ENCODE results near the gene SLC14A1. TPM values are rescaled to one million over a fixed set of nuclear protein-coding genes. Genes with fewer than 3 reads are reported as not detected.
A peak's percentile ranks its signal among the peaks of the same experiment; 100 is the strongest.

Gene SLC14A1
- total RNA-seq, 2 donors from 2014 or later, result 3.6 to 12.5 TPM

- Histone ChIP-seq H3K4me1 (no peaks in the 10 kb centered on the region), H3K4me3 (no peak overlapping the region), H3K9me3 (no peaks in the 10 kb centered on the region), H3K27ac (no peak overlapping the region), H3K27me3 (no peaks in the 10 kb centered on the region), H3K36me3 (replicated peaks in 1 of 2; ENCODE audit: insufficient read depth in 1 of 2, low read depth in 2 of 2) (no peaks in the 10 kb centered on the region)
- ATAC-seq (peak; percentile 86), DNase-seq (peak; percentile 73 to 83 (median 80))
- intact Hi-C loops (cut with DNase I), result loop anchor here (10.0 kb wide), 1 partner anchor 184 kb away; no protein-coding TSS in a partner anchor
- 8 to 9% methylated on average over 12 of the region's 12 CpGs for WGBS, 2 donors
- TF ChIP-seq CTCF (IDR thresholded peaks at IDR 0.05) (peak; percentile 51 to 85 (median 79)), POLR2A (IDR thresholded peaks at IDR 0.05) (no peak)
Measured at GRCh38 chr18:45690975-45691815, 32.8 kb upstream of the SLC14A1 start.

GRCh38 chr18:45691816-45692179 is 32.2 kb upstream of the SLC14A1 start:
- 46 to 64% methylated on average over 7 of the region's 7 CpGs for WGBS, 2 donors
- no peak for TF ChIP-seq POLR2A (IDR thresholded peaks at IDR 0.05)
- no peak for TF ChIP-seq CTCF (IDR thresholded peaks at IDR 0.05)
- no peaks in the 10 kb centered on the region for H3K9me3 ChIP-seq
- ATAC-seq (no peak), DNase-seq (no peak)
- H3K27ac ChIP-seq, result no peak overlapping the region
- no peaks in the 10 kb centered on the region for H3K4me1 ChIP-seq
- H3K4me3 ChIP-seq, result no peak overlapping the region
- intact Hi-C loops (cut with DNase I), result loop anchor here (10.0 kb wide), 1 partner anchor 183 kb away; no protein-coding TSS in a partner anchor
- no peaks in the 10 kb centered on the region for H3K27me3 ChIP-seq
- H3K36me3 ChIP-seq (replicated peaks in 1 of 2; ENCODE audit: insufficient read depth in 1 of 2, low read depth in 2 of 2), result no peaks in the 10 kb centered on the region

- 68 to 86% methylated on average over 1 of the region's 1 CpG for WGBS, 2 donors
- Histone ChIP-seq H3K4me1 (no peaks in the 10 kb centered on the region), H3K27ac (no peak overlapping the region), H3K9me3 (no peaks in the 10 kb centered on the region), H3K27me3 (no peaks in the 10 kb centered on the region), H3K4me3 (no peak overlapping the region), H3K36me3 (replicated peaks in 1 of 2; ENCODE audit: insufficient read depth in 1 of 2, low read depth in 2 of 2) (no peaks in the 10 kb centered on the region)
- ATAC-seq (no peak), DNase-seq (no peak)
- no peak for TF ChIP-seq CTCF (IDR thresholded peaks at IDR 0.05)
- TF ChIP-seq POLR2A (IDR thresholded peaks at IDR 0.05), result no peak
- intact Hi-C loops (cut with DNase I), result no loop called here
Measured at GRCh38 chr18:45702708-45703265, 21.2 kb upstream of the SLC14A1 start.

GRCh38 chr18:45708831-45709230 is 15.2 kb upstream of the SLC14A1 start:
- no peaks in the 10 kb centered on the region for H3K4me1 ChIP-seq
- WGBS, 2 donors, result 60 to 77% methylated on average over 4 of the region's 4 CpGs
- intact Hi-C loops (cut with DNase I), result no loop called here
- no peaks in the 10 kb centered on the region for H3K27me3 ChIP-seq
- peaks cover 0 to 11% (median 0%) of the 10 kb centered on the region in 3 donors for H3K9me3 ChIP-seq
- no peak overlapping the region for H3K27ac ChIP-seq
- TF ChIP-seq CTCF (IDR thresholded peaks at IDR 0.05), result no peak
- no peak for TF ChIP-seq POLR2A (IDR thresholded peaks at IDR 0.05)
- no peaks in the 10 kb centered on the region for H3K36me3 ChIP-seq (replicated peaks in 1 of 2; ENCODE audit: insufficient read depth in 1 of 2, low read depth in 2 of 2)
- ATAC-seq (no peak), DNase-seq (no peak)
- no peak overlapping the region for H3K4me3 ChIP-seq
